NCI-H2107 treated with DMSO at 0.1 percent for 48 hours (cell line): Measurements from ENCODE around the gene ANAPC2.

Experiments
- DNase-seq: peaks from one replicate; lab custom pipeline; 2025; ENCODE audit not compliant: unreplicated experiment; lab: John Stamatoyannopoulos, UW

Gene ANAPC2

DNA sequence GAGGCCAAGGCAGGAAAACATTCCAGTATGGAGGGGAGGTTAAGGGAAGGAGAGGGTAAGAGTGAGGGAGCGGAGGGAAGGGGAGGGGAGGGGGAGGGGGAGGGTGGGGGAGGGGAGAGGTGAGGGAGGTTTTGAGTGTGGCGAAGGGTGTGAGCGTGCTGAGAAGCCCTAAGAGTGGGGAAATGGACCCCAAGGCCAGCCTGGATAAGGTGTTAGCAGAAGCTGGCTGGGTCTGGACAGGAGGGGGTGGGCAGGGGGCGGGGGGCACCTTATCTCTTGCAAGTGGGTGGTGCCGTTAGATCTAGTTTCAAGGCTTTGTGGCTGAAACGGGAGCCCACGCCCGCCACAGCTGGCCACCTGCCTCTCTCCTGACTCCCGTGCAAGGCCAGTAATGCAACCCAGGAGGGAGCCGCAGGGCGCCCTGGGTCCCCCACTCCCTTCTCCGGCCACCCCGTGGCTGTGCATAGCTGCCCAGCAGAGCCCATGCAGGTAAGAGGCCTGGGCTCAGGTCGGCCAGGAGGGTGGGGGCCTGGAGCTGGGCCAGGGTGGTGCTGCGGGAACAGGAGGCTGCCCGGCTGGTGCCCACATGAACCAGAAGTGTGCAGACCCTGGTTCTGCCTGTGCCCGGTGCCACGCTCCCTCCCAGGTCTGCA, 39.6 kb upstream of the ANAPC2 start:
- no peak for DNase-seq

DNA sequence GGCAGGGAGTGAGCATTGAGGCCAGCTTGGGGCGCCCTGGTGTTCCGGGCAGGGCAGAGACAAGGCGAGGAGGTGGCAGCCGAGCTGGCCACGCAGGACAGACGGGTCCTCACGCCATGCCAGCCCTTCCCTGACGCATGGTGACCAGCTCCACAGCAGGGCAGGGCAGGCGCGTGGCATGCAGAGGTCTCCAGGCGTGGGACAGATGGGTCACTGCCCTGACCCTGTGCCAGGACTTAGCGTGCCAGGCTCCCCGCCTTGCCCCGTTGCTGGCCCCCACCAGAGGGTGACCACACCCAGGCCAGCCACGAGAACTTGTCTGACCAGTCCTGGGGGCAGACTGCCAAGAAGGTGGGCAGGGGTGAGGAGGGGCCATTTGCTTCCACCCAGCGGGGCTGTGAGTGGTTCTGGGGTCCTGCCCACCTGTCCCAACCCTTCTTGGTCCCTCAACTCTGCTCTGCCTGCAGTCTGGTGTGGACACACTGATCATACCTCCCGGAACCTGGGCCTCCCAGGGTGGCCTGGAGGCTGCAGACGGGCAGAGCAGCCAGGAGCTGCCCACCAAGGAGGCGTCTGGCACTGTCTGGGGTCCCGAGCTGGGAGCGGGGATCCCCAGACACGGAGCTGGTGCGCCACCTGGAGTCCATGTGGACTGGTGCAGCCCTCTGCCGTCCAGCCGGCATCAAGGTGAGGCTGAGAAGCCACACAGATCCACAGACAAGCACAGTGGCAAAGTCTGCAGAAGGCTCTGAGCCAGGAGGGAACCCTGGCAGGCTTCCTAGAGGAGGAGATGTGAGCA, 38.9 kb upstream of the ANAPC2 start, which contains the start of gene RNF224:
Gene RNF224, plus strand, starts transcription at position 449 of the 799 bp plus-strand sequence. CDS start 834 bp downstream, outside the sequence.
- DNase-seq: peak; percentile 51

DNA sequence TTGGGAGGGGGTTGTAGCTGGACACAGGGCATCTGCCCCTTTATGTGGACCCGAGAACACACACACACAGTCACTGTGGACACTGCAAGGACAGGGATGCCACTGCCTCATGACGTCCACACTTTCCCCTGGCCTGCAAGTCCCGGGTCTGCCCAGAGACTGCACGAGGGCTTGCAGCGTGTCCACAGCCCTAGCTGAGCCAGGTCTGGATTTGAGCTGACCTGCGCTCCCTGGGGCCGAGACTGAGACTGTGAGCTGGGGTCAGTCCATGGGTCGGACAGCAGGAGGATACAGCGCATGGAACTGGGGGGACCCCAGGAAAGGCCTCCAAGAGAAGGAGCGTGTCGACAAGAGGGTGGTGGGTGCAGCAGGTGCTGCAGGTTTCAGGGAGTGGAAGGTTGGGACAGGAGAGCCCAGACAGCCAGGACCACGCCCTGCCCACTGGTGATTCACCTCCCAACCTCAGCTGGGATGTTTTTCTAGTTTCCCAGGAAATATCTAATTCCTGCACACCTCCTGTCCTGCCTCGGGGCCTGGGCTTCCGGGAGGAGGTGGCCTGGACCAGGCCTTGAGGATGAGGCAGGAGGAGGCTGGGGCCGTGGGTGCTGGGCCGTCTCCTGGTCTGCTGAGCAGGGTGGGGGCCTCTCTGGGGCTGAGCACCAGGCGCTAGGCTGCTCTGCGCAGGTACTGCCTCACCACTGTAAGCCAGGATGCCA, 38.1 kb upstream of the ANAPC2 start:
- DNase-seq: no peak

- no peak for DNase-seq
These were observed 37.5 kb upstream of the ANAPC2 start for GRCh38 chr9:137225699-137226331.

GRCh38 chr9:137224830-137225694, 36.7 kb upstream of the ANAPC2 start, which contains the start of gene CYSRT1:
Gene CYSRT1 (plus strand): TSS chr9:137225174. CDS start chr9:137225622, 448 bp downstream.
- DNase-seq: no peak

DNA sequence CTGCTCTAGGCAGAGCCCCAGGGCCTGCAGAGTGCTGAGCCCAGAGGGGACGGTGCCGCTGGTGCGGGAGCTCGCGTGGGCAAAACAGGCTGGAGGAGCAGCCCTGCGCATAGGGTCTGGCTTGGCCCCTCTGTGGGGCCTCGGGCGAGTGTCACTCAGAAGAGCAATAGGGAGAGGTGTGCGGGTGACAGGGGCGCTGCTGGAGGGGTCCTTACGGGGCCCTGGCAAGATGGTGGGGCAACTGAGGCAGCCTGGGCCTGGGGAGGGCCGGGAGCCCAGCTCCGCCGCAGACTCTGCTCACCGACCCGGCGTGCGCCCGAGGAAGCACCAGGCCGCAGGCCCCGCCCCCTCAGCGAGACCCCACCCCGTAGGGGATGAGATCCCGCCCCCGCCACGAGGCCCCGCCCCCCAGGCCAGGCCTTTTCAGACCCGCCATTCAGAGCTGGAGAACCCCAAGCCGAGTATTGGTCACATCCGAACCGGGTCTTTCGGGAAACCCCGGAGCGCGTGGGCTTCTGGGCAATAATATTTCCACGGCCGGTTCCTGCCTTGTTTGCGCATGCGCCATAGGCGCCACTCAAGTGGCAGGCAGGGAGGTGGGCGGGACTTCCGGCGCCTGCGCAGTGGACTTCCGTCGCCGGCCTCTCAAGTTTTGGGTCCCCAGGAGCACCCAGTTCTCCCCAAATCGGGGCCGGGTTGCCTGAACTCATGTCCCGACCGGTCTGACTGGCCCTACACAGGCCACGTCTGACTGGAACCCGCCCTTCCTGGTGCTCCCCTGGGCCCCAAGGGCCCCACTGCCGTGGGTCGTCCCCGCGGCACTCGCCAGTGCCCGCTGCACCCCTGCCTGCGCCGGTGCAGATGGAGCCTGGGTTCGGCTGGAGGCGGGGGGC, 35.0 kb upstream of the ANAPC2 start:
- peak; percentile 95 for DNase-seq

DNA sequence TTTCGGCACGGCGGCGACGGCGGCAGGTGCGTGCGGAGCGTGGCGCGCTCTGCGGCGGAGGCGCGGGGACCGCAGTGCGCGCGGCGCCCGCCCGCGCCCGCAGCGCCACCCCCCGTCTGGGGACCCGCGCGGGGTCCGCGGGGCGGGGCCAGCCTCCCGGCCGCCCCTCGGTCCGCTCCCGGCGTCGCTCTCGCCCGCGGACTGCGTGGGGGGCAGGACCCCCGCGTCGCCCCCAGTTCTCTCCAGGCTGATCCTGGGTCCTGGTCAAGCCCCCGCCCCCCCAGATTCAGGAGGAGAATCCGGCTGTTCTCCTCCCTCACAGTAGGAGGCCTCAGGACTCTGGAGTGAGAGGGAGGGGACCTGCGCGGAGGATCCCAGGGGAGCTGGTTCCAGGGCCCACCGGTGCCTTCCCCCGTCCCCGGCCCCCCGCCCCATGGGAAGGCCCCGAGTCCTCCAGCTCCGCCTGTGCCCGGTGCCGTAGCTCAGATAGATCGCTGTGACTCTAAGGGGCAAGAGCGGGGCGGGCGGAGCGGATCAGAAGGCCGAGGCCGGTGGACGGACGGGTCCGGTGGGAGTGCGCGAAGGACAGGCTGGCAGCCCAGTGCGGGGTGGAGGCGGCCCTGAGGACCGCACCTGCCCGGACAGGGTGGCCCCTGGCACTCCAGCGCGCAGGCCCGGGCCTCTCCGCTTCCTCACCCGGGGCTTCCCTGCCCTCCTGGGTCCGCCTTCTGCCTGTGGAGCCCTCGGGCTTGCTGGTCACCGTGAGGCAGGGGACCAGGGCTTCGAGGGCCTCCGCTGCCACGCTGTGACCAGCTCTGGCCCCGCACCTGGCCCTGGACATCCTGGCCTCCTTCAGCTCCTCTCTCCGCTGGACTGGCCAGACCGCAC, 34.1 kb upstream of the ANAPC2 start, which contains the start of gene RNF208:
Gene RNF208, minus strand, starts transcription at position 51 of the 888 bp plus-strand sequence. CDS start 1,028 bp downstream, outside the sequence.
- DNase-seq: no peak

DNA sequence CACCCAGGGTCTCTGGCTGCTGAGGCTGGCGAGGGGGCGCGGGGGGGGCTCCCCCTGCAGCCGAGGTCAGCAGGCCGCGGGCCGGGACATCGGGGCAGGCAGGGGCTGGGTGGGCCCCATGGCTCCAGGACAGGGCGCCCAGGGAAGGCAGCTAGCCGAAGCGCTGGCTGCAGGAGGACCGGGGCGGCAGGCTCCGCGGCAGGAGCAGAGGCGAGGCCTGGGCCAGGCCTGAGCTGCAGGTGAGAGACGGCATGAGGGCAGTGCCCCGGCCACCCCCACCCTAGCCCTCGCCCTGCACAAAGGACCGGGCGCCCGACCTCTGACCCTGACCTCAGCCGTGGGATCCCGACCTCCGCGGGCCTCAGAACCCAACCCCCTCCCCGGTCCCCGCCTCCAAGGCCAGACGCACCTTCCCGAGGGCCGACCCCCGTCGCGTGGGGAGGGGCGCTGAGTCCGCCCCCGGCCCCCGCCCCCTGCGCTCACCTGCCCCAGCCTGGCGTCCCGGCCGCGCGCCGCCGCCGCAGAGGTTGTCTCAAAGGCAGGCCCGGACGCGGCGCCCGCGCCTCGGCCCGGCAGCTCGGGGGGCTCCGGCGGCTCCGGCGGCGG, 33.2 kb upstream of the ANAPC2 start:
- DNase-seq: no peak

DNA sequence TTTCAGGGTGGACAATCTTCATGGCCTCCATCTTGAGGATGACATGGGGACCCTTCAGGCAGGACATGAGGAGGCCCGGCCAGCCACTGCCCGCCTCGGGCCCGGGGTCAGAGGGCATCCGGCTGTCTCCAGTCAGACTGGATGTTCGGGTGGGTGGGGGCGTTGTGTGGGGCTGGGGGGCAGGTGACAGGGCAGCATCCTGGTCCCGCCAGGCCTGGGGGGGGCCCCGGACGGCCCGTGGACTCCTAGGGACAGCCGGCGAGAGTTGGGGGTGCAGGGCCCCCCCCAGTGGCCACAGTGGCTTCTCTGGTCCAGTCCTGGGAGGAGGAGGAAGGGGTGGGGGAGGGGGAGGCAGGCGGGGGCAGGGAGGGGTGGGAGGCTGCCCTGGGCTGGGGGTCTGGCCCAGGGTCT, 32.7 kb upstream of the ANAPC2 start:
- no peak for DNase-seq

DNA sequence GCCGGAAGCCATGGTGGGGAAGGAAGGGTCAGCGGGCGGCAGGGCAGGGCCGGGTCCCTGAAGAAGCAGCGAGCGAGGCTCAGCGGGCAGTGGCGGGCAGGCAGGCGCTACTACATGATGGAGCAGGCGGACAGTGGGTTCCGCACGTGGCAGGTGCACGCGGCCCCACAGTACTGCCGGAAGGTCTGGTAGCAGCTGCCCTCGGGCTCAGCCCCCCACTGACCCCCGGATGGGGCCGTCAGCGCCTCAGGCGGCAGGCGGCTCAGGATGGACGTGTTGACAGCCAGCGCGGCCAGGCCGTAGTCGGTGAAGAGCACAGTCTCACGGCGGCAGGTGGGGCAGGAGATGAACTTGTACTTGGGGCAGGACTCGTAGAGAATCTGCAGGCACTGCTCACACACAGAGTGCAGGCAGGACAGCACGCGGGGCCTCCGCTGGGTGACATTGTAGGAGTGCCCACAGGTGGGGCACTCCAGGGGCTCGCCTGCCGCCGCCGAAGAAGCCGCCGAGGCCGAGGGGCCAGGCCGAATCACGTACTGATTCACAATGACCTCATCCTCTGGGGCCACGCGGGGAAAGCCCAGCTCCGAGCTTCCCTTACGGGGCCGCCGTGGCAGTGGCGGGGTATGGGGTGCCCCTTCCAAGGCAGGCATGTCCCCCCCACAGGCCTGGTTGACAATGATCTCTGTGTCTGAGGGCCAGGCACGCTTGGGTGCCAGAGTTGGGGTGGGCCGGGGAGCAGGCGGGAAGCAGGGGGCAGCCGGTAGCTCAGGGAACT, 32.1 kb upstream of the ANAPC2 start:
- no peak for DNase-seq

DNA sequence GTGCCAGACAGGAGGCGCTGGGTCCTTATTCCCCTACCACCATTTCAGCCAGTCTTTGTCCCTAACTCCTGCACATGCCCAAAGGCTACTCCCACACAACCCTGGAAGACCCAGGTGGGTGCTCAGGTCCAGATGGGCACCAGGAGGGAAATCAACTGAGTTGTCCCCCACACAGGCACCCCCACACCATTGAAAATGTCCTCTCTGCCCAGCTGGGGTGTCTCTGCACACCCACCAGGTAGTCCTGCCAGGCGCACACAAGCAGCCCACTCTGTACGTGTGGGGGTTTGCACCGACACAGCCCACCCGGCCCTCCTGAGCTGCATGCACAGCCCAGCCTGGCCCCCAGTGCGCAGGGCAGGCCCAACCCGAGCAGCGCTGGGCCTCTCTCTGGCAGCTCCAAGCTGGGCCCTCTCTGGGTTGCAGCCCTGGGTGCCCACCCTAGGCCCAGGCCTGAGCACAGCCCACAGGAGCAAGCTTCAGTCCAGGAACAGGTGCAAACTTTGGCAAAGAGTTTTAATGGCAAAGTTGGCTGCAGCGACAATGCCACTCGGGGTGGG, 31.5 kb upstream of the ANAPC2 start:
- DNase-seq: no peak

- DNase-seq: no peak
These were observed 30.5 kb upstream of the ANAPC2 start for GRCh38 chr9:137218754-137219271.

GRCh38 chr9:137218212-137218753, 29.9 kb upstream of the ANAPC2 start:
- no peak for DNase-seq

- no peak for DNase-seq
These were observed 29.2 kb upstream of the ANAPC2 start for GRCh38 chr9:137217276-137218211.
